ENCODE results near the gene TUBB.
"Not testable (repeated sequence)": the region's sequence is repeated elsewhere in the genome, so short reads cannot be mapped to it uniquely, and the experiment has no call there.

Gene TUBB

DNA sequence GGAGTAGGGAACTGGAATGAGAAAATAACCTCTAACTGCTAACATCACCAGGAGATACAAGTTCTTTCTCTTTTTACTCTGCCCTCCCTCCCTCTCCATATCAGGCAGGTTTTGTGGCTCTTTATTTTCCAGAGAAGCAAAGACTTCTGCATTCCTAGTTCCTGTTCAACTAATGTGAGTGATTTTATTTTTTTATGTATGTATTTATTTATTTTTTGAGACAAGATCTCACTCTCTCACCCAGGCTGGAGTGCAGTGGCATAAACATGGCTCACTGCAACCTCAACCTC, 30.2 kb downstream of the TUBB start:
- TF ChIP-seq, protein P1, sequence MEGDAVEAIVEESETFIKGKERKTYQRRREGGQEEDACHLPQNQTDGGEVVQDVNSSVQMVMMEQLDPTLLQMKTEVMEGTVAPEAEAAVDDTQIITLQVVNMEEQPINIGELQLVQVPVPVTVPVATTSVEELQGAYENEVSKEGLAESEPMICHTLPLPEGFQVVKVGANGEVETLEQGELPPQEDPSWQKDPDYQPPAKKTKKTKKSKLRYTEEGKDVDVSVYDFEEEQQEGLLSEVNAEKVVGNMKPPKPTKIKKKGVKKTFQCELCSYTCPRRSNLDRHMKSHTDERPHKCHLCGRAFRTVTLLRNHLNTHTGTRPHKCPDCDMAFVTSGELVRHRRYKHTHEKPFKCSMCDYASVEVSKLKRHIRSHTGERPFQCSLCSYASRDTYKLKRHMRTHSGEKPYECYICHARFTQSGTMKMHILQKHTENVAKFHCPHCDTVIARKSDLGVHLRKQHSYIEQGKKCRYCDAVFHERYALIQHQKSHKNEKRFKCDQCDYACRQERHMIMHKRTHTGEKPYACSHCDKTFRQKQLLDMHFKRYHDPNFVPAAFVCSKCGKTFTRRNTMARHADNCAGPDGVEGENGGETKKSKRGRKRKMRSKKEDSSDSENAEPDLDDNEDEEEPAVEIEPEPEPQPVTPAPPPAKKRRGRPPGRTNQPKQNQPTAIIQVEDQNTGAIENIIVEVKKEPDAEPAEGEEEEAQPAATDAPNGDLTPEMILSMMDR (IDR thresholded peaks at IDR 0.05; ENCODE audit: extremely low read depth, missing control alignments), result no peak
- no peak for DNase-seq (ENCODE audit: low spot score)

DNA sequence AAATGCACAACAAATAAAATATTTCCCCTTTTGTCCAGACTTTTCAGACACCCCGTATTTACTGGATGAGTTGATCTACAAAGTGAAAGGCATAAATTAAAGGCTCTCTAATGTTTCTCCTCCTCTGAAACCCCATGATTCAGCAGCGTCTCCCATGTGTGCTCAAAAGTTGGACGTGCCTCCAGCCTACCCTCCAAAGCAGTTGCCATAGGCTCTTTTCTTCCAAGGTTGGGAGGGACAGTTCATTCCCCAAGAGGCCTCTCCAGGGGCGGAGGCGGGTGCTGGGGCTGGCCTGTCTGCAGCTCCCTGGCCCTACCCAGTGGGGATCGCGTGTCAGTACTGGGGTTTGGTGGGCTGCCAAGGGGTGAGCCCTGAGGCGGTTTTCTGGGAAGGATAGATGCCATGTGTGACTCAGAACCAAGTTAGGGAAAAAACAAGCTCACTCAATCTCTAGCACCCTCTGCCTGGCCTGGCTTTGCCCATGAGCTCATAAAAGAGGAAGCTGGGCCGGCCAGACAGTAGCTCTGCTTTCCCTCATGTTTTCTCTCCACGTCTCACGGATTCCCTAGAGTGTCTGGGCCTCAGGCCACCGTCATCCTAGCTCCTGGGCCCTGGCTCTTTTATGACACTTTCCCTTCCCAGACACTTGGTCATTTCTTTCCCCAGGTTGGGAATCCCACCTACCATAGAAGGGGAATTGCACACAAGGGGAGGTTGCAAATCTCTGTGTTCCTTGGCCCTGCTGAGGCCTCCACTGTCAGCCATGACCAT, 32.2 kb downstream of the TUBB start:
- TF ChIP-seq, protein P1 (IDR thresholded peaks at IDR 0.05; ENCODE audit: extremely low read depth, missing control alignments), result no peak
- no peak for DNase-seq (ENCODE audit: low spot score)

DNA sequence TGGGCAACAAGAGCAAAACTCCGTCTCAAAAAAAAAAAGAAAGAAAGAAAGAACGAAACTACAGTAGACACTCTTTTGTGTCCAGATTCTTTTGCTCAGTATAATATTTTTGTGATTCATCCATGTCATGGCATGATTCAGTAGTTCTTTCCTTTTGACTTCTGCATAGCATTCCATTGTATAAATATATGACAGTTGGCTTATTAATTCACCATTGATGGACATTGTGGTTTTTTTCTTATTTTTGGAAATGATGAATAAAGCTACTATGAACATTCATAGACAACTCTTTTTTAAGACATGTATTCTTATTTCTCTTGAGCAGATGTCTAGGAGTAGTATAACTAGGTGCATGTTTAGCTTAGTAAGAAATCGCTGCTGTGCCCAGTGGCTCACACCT, 34.5 kb downstream of the TUBB start:
- no peak for DNase-seq (ENCODE audit: low spot score)
- TF ChIP-seq, protein P1 (IDR thresholded peaks at IDR 0.05; ENCODE audit: extremely low read depth, missing control alignments), result no peak

DNA sequence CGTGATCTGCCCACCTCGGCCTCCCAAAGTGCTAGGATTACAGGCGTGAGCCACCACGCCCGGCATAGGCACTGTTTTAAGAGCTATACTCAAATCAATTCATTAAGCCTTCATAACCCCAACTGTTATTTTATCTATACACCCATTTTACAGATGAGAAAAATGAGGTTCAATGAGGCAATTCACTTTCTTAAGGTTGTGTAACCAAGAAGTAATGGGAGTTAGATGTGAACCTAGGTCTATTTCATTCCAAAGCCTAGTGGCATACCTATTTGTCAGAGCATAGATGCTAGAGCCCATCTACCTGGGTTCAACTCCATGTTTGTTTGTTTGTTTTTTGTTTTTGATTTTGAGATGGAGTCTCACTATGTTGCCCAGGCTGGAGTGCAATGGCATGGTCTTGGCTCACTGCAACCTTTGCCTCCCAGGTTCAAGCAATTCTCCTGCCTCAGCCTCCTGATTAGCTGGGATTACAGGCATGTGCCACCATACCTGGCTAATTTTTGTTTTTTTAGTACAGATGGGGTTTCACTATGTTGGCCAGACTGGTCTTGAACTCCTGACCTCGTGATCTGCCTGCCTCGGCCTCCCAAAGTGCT, 36.4 kb downstream of the TUBB start:
- not testable (repeated sequence) for DNase-seq (ENCODE audit: low spot score)

DNA sequence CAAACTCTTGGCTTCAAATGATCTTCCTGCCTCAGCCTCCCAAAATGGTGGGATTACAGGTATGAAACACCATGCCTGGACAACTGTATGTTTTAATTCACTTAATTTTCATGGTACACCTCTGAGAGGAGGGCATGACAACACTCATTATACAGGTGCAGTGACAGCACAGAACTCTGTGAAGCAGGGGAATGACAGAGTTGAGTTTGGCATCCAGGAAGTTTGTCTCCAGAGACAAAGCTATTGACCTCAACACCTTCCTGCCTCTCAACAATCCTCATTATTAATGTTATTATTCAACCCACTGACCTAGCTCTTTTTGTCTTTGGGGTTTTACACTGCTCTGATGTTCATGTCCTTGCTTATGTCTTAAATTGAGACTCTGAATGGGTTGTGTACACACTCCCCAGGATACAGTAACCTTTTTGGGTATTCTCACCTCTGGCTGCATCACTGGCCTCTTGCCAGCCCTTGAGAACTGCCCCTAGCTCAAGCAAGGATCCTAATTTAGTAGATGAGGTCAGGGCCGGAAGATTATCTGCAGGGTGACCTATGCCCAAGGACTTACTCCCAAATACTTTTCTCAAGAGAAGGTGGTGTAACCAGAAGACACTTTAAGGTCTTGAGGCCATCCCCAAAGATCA, 37.2 kb downstream of the TUBB start:
- DNase-seq (ENCODE audit: low spot score), result no peak
- TF ChIP-seq, protein P1 (IDR thresholded peaks at IDR 0.05; ENCODE audit: extremely low read depth, missing control alignments), result no peak

DNA sequence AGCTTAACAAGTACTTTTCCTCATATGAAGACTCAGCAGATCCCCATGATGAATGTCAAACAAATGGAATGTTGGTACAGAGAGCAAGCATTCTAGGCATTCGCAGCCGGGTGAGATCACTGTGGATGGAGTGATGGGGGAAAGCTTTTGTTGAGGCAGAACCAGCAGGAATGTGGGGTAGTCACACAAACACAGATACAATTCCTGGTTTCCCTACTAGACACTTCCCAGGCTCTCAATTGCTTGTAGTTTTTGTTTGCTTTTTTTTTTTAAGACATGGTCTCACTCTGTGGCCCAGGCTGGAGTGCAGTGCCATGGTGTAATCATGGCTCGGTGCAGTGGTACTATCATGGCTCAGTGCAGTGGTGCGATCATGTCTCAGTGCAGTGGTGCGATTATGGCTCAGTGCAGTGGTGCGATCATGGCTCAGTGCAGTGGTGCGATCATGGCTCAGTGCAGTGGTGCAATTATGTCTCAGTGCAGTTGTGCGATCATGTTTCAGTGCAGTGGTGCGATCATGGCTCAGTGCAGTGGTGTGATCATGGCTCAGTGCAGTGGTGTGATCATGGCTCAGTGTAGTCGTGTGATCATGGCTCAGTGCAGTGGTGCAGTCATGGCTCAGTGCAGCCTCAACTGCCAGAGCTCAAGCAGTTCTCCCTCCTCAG, 39.6 kb downstream of the TUBB start:
- TF ChIP-seq, protein P1 (IDR thresholded peaks at IDR 0.05; ENCODE audit: extremely low read depth, missing control alignments), result no peak
- no peak for DNase-seq (ENCODE audit: low spot score)

DNA sequence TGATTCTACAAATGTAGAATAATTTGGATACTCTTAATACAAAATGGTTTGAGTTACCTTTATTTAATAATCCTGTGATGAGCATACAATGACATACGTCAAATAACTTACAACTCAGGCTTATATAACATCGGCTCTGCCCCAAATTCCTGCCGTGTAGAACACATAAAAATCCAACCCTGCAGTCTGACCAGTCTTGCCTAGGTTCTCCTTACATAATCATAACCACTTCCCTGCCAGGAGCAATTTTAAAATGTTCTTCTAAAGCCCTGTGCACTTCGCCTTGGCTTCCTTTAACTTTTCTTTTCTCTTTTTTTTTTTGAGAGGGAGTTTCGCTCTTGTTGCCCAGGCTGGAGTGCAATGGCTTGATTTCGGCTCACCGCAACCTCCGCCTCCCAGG, 40.4 kb downstream of the TUBB start:
- no peak for DNase-seq (ENCODE audit: low spot score)
- TF ChIP-seq, protein P1 (IDR thresholded peaks at IDR 0.05; ENCODE audit: extremely low read depth, missing control alignments), result no peak
